ENCODE results near the gene LSM10.

DNA sequence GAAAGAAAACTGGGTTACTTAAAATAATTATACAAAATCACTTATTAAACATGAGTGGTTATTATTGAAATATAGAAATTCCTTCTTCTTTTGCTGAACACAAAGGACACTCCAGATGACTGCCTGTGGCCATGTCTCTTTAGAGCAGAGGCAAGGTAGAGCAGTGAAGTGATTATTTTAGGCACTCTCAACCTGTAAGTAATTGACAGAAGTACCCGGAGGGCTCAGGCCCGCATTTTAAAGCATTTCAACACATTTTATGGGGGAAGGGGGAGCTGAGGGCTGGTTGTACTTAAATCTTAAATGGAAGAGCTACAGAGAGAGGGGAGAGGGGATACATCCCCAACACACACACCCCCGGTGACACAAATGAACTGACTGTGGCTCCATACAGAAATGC lies 42.3 kb upstream of the LSM10 start:
- no peak for TF ChIP-seq CTCF (IDR thresholded peaks at IDR 0.05; ENCODE audit: borderline replicate concordance, extremely low read depth, low read length, poor library complexity, severe bottlenecking)
- TF ChIP-seq EZH2 (IDR thresholded peaks at IDR 0.05; ENCODE audit: borderline replicate concordance, low read depth, low read length, severe bottlenecking) = no peak
